Brain microvascular endothelial cell (primary cell): ENCODE data around the gene SPOCK2.

Experiments used
- DNase-seq: peaks from one replicate; pipeline ENCODE4 v3.0.0-alpha.2; 2020
- H3K27ac ChIP-seq: fragments of 250-450 bp; sonication (Bioruptor Pico); 2 replicates; pipeline ENCODE4 v1.5.1; 2020; ENCODE audit warnings: mild to moderate bottlenecking, moderate library complexity
- H3K27me3 ChIP-seq: fragments of 250-450 bp; sonication (Bioruptor Pico); replicated peaks from 2 replicates; pipeline ENCODE4 v1.5.1; 2020; ENCODE audit warnings: mild to moderate bottlenecking
- H3K36me3 ChIP-seq: fragments of 250-450 bp; sonication (Bioruptor Pico); replicated peaks from 2 replicates; pipeline ENCODE4 v1.5.1; 2020; ENCODE audit warnings: mild to moderate bottlenecking
- H3K4me3 ChIP-seq: 2 replicates; pipeline ENCODE4 v1.5.1; 2011; ENCODE audit warnings: low read depth, mild to moderate bottlenecking, control low read depth, low read length, moderate library complexity
- in situ Hi-C: cut with HindIII; loops from 2 replicates; pipeline ENCODE4 v1.10.0; 2017; ENCODE audit warnings: low sequenced_read_pairs, low pct_ligation_motif_present
- TF ChIP-seq, protein P1 (sequence below): IDR thresholded peaks from 2 replicates; pipeline ENCODE4 v1.5.1; 2011; ENCODE audit warnings: low read depth, mild to moderate bottlenecking, moderate library complexity, low read length, control low read depth, inconsistent platforms; ENCODE audit errors: missing control alignments

Gene SPOCK2

DNA sequence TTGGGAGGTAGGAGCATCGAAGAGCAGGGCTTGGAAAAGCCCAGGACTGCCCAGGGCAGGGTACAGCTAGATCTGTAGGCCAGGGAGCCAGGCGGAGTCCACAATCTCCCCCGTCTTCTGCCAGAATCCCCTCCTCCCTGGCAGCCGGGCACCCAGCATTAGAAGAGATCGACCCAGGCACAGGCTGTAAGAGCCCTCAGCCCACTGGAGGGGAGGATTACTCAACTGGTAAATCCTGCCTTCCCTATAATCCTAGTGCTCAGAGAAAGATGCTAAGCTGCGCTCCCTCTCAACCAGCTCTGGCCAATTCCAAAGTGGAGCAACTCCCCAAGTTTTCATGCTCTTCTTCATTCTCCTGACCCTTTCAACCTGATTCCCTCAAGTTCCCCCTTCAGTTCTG lies 3.2 kb downstream of the SPOCK2 start:
- TF ChIP-seq, protein P1, sequence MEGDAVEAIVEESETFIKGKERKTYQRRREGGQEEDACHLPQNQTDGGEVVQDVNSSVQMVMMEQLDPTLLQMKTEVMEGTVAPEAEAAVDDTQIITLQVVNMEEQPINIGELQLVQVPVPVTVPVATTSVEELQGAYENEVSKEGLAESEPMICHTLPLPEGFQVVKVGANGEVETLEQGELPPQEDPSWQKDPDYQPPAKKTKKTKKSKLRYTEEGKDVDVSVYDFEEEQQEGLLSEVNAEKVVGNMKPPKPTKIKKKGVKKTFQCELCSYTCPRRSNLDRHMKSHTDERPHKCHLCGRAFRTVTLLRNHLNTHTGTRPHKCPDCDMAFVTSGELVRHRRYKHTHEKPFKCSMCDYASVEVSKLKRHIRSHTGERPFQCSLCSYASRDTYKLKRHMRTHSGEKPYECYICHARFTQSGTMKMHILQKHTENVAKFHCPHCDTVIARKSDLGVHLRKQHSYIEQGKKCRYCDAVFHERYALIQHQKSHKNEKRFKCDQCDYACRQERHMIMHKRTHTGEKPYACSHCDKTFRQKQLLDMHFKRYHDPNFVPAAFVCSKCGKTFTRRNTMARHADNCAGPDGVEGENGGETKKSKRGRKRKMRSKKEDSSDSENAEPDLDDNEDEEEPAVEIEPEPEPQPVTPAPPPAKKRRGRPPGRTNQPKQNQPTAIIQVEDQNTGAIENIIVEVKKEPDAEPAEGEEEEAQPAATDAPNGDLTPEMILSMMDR, result no peak
- in situ Hi-C loops, result no loop called here
- Histone ChIP-seq H3K27me3 (peaks cover 22% of the 10 kb centered on the region), H3K36me3 (no peaks in the 10 kb centered on the region), H3K27ac (no peak overlapping the region), H3K4me3 (no peak overlapping the region)
- no peak for DNase-seq

DNA sequence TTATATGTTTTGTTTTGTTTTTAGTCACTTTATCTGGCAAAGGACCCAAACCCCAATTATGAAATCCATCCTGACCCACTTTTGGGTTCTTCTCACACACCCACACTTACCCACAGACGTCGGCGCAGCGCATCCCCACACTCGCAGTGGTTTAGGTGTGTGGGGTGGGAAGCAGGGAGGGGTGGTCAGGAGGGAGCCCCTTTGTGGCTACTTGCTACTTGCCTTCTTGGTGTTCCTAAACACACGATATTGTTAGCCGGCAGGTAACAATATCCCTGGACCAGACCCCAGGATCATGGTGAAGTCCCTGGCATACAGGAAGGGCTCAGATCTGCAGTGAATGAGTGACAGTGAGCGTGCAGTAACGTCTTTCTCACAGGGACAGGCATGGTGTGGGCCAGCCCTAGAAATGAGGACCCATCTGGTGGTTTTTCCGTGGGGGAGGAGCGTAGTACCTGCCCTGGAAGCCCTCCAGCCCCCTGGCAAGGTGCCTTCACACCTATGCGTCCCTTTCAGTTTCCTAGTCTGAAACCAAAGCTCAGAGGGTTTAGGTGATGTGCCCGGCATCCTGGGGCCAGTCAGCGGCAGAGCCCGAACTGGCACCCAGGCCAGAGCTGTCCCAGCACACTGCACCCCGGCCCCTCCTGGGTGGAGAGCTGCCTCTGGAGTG lies 4.4 kb downstream of the SPOCK2 start:
- Histone ChIP-seq H3K4me3 (no peak overlapping the region), H3K27ac (no peak overlapping the region), H3K27me3 (peaks cover 21% of the 10 kb centered on the region), H3K36me3 (no peaks in the 10 kb centered on the region)
- no peak for DNase-seq
- in situ Hi-C loops, result no loop called here
- TF ChIP-seq, protein P1, result no peak

DNA sequence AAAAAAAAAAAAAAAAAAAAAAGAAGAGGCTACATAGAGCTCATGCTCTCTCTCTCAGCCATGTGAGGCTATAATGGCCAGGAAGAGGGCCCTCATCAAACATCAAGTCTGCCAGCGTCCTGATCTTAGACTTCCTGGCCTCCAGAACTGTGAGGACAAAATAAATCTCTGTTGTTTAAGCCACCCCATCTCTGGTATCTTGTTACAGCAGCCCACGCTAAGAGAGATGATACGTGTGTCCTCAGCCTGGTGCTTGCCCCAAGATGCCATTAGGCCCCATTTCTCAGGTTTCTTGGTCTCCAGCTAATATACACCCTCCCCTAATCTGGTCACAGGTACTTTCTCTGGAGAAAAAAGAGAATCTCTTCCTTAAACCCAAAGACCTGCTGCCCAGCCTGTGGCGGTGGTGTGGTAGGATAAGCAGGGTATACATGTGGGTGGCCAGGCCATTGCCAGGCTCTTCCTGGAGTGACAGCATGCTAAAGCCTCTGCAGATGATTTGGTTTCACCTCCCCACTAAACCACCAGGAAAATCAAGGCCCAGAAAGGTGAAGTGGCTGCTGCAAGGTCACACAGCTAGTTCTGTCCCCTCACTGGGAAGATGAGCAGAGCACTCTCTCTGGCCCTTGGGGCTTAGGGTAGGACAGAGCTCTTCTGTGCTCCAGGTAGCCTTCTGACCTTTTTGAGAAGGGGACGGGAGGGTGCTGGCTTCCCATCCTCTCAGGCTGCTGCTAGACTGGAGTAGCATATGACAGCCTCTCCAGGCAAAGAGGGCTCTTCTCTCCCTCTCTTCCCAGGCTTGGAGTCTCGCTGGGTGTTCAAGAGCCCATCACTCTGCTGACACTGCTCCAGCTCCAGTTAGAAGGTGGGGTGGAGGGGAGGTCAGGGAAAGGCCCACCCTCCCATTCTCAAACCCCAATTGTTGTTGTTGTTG lies 5.2 kb downstream of the SPOCK2 start:
- no peak for DNase-seq
- H3K27me3 ChIP-seq, result peaks cover 17% of the 10 kb centered on the region
- in situ Hi-C loops, result no loop called here
- no peaks in the 10 kb centered on the region for H3K36me3 ChIP-seq
- no peak overlapping the region for H3K4me3 ChIP-seq
- TF ChIP-seq, protein P1, result no peak
- H3K27ac ChIP-seq, result no peak overlapping the region

DNA sequence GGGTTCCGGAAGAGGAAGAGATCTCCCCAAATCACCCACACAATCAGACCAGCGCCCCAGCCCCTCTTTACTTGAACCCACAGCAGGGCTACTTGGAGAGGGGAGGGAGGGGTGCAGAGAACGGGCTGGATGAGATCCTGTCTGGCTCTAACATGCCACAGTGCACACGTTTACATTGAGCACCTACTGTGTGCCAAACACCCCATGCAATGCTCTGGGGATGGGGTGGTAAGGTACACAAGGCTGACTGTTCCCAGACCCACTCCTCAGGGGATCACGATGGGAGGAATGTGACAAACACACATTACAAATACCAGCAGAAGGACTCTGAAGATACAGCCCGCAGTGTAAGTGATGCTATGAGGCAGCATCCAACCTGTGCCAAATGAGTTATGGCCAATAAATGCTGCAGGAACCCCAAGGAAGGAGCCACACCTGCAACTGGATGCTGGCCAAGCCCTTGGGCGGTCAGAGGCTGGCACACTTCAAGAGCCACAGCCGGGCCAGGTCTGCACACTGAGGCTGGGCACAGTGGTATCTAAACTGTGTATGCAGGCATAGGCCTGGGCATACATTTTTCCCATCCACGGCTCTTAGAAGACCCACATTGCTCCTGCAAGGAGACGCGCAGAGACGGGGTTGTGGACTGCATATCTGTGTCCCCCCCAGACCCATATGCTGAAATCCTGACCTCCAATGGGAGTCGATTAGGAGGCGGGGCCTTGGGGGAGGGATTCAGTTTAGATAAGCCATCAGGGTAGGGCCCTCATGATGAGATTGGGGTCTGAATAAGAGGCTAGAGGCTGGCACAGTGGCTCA lies 6.4 kb downstream of the SPOCK2 start:
- Histone ChIP-seq H3K27me3 (peaks cover 5% of the 10 kb centered on the region), H3K27ac (no peak overlapping the region), H3K4me3 (no peak overlapping the region), H3K36me3 (no peaks in the 10 kb centered on the region)
- in situ Hi-C loops, result no loop called here
- TF ChIP-seq, protein P1, result no peak
- no peak for DNase-seq

DNA sequence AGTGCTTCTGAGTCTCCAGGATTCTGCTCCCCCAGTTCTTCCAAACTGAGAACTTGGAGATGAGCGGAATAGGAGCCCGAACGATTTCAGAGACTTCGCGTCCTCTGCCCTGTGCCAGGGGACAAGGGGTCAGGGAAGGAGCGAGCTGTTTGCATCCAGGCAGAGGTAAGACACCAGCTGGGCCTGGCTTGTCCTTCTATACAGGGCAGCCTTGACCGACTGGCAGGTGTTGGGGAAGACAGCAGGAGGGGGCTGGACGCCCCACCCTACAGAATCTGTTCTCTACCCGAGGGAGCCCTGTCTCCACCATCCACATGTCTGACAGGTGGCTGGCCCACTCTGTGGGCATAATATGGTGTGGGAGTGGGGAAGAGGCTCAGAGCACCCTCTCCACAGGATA lies 7.1 kb downstream of the SPOCK2 start:
- H3K27ac ChIP-seq, result no peak overlapping the region
- no peak overlapping the region for H3K4me3 ChIP-seq
- TF ChIP-seq, protein P1, result no peak
- no peaks in the 10 kb centered on the region for H3K27me3 ChIP-seq
- H3K36me3 ChIP-seq, result no peaks in the 10 kb centered on the region
- in situ Hi-C loops, result no loop called here
- no peak for DNase-seq
